ENCODE data around the gene TBC1D9B.

GRCh38 chr5:179914032-179914755 is 6.5 kb upstream of the TBC1D9B start:
- no peak for TF ChIP-seq POLR2A (IDR thresholded peaks at IDR 0.05)
- TF ChIP-seq CTCF (IDR thresholded peaks at IDR 0.05), result no peak

All from thyroid gland (tissue), 4 donors.